HepG2 (cell line): ENCODE results near the gene BTBD7.

Experiments used
- CHD2 ChIP-seq: IDR thresholded peaks from 2 replicates; pipeline ENCODE4 v1.6.1; 2011; ENCODE audit warnings: low read depth, low read length, improper control_type of control experiment
- CTCF ChIP-seq: sonication (generic); formaldehyde crosslinking; IDR thresholded peaks from 2 replicates; pipeline ENCODE4 v1.5.0; 2020; ENCODE audit warnings: mild to moderate bottlenecking, missing genetic modification reagents, moderate library complexity
- HNF4A ChIP-seq: sonication (generic); formaldehyde crosslinking; IDR thresholded peaks from 2 replicates; pipeline ENCODE4 v1.4.0; 2020; ENCODE audit warnings: missing genetic modification reagents
- KAT8 ChIP-seq: IDR thresholded peaks from 2 replicates; pipeline ENCODE4 v1.6.1; 2016; ENCODE audit warnings: missing genetic modification reagents, missing compliant biosample characterization
- PAXIP1 ChIP-seq: sonication (generic); formaldehyde crosslinking; conservative IDR thresholded peaks from 2 replicates; pipeline ENCODE4 v1.4.0; 2020; ENCODE audit warnings: mild to moderate bottlenecking, missing genetic modification reagents, moderate library complexity
- TERF1 ChIP-seq: sonication (generic); formaldehyde crosslinking; IDR thresholded peaks from 2 replicates; pipeline ENCODE4 v1.8.0; 2022; ENCODE audit warnings: mild to moderate bottlenecking, missing genetic modification reagents, moderate library complexity
- TP53 ChIP-seq: sonication (generic); formaldehyde crosslinking; conservative IDR thresholded peaks from 2 replicates; pipeline ENCODE4 v1.4.0; 2020; ENCODE audit warnings: missing genetic modification reagents
- ZNF256 ChIP-seq: sonication (generic); formaldehyde crosslinking; conservative IDR thresholded peaks from 2 replicates; pipeline ENCODE4 v1.4.0; 2020; ENCODE audit warnings: missing genetic modification reagents
- ZNF556 ChIP-seq: sonication (generic); formaldehyde crosslinking; IDR thresholded peaks from 2 replicates; pipeline ENCODE4 v1.4.0; 2020; ENCODE audit warnings: mild to moderate bottlenecking, missing genetic modification reagents, borderline replicate concordance
- ZNF672 ChIP-seq: sonication (generic); formaldehyde crosslinking; IDR thresholded peaks from 2 replicates; pipeline ENCODE4 v1.8.1; 2022; ENCODE audit warnings: missing genetic modification reagents
- TF ChIP-seq, protein P1 (sequence below): sonication (generic); formaldehyde crosslinking; IDR thresholded peaks from 2 replicates; pipeline ENCODE4 v1.8.1; 2023; ENCODE audit warnings: mild to moderate bottlenecking, missing genetic modification reagents, borderline replicate concordance

DNA sequence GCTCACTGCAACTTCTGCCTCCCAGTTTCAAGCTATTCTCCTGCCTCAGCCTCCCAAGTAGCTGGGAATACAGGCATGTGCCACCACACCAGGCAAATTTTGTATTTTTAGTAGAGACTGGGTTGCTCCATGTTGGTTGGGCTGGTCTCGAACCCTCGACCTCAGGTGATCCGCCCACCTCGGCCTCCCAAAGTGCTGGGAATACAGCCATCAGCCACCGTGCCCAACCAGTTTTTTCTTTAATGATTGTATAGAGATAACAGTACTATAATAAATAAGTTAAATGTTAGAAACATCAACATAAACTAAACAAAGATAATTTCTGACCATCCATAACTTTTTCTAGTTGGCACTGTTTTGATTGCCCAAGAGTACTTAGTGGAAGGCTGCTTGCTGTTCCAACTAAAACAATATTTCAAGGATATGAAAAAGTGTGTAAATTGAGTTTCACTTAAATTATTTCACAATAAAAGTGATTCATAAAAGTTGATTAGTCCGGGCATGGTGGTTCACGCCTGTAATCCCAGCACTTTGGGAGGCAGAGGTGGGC, 131.6 kb downstream of the BTBD7 start:
- TF ChIP-seq CTCF (no peak), TP53 (CRISPR knock-in tag) (no peak), HNF4A (CRISPR knock-in tag) (no peak), ZNF556 (CRISPR knock-in tag) (no peak), PAXIP1 (CRISPR knock-in tag) (no peak), TERF1 (CRISPR knock-in tag) (no peak), CHD2 (no peak), KAT8 (CRISPR knock-in tag) (no peak), ZNF672 (CRISPR knock-in tag) (no peak), ZNF256 (no peak)
- TF ChIP-seq, protein P1, sequence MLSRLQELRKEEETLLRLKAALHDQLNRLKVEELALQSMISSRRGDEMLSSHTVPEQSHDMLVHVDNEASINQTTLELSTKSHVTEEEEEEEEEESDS (CRISPR knock-in tag): no peak
